ENCODE measurements around the gene NCKAP1. TPM values are rescaled to one million over a fixed set of nuclear protein-coding genes. Genes with fewer than 3 reads are reported as not detected.

Gene NCKAP1
- polyA plus RNA-seq, 2 of the 4 experiments (the other 2 are of a cell fraction), result 98.8 to 201 TPM

GRCh38 chr2:183069174-183069573 is 30.9 kb upstream of the NCKAP1 start:
- ChIA-PET CTCF (interaction anchor here (0.6 to 0.7 kb wide), 2 partner anchors 24 to 201 kb away, joined by 3 to 4 read pairs; no protein-coding TSS in a partner anchor), POLR2A (interaction anchor here (0.7 kb wide), 1 partner anchor 9 kb away, joined by 3 read pairs; the partner anchor contains the start of gene DUSP19)
- Histone ChIP-seq H3K27ac (no peak overlapping the region), H3K4me3 (no peak overlapping the region), H3K4me2 (no peak overlapping the region), H3K9me3 (peaks cover 3% of the 10 kb centered on the region; the same call in 1 of the 3 replicates), H3K4me1 (no peaks in the 10 kb centered on the region)
- no peak for FAIRE-seq
- ATAC-seq, result no peak
- WGBS (ENCODE audit: missing lambda C conversion rate), result 40% methylated on average over 1 of the region's 2 CpGs
- TF ChIP-seq CTCF (IDR thresholded peaks at IDR 0.05) (no peak), POLR2A (IDR thresholded peaks at IDR 0.05; ENCODE audit: low read length) (no peak), CBX8 (IDR thresholded peaks at IDR 0.05) (no peak), HOXB5 (CRISPR knock-in tag; IDR thresholded peaks at IDR 0.05) (no peak), HES2 (IDR thresholded peaks at IDR 0.05) (no peak), SREBF2 (IDR thresholded peaks at IDR 0.05) (no peak), BCL3 (IDR thresholded peaks at IDR 0.05) (no peak), KDM1A (IDR thresholded peaks at IDR 0.05; ENCODE audit: low read depth) (no peak), MAZ (IDR thresholded peaks at IDR 0.05; ENCODE audit: borderline replicate concordance, low read depth, low read length) (no peak), ZC3H11A (IDR thresholded peaks at IDR 0.05) (no peak), BHLHE40 (IDR thresholded peaks at IDR 0.05; ENCODE audit: low read depth, low read length) (no peak), CHD4 (IDR thresholded peaks at IDR 0.05; ENCODE audit: borderline replicate concordance) (no peak), NPAS2 (CRISPR knock-in tag; IDR thresholded peaks at IDR 0.05; ENCODE audit: borderline replicate concordance) (no peak), EHF (CRISPR knock-in tag; IDR thresholded peaks at IDR 0.05) (no peak), ZSCAN20 (CRISPR knock-in tag; IDR thresholded peaks at IDR 0.05) (no peak), NFE2L2 (conservative IDR thresholded peaks at IDR 0.05; ENCODE audit: low read length) (no peak), ESRRA (IDR thresholded peaks at IDR 0.05; ENCODE audit: borderline replicate concordance, low read length) (no peak), MAX (IDR thresholded peaks at IDR 0.05) (no peak), PBX3 (IDR thresholded peaks at IDR 0.05) (no peak), TP53 (CRISPR knock-in tag; IDR thresholded peaks at IDR 0.05) (no peak)
- DNase-seq (ENCODE audit: low read depth in 1 of 2, low spot score in 1 of 2), result no peak

- DNase-seq (ENCODE audit: low read depth in 1 of 2, low spot score in 1 of 2), result no peak
- WGBS (ENCODE audit: missing lambda C conversion rate), result 43% methylated on average over 3 of the region's 3 CpGs
- POLR2A ChIA-PET, result interaction anchor here (0.7 kb wide), 1 partner anchor 10 kb away, joined by 3 read pairs; the partner anchor contains the start of gene DUSP19
- CTCF ChIA-PET, result interaction anchor here (0.7 kb wide), 1 partner anchor 25 kb away, joined by 3 read pairs; no protein-coding TSS in a partner anchor
- H3K4me2 ChIP-seq, result no peak overlapping the region
- H3K27ac ChIP-seq, result no peak overlapping the region
- TF ChIP-seq, protein P1, sequence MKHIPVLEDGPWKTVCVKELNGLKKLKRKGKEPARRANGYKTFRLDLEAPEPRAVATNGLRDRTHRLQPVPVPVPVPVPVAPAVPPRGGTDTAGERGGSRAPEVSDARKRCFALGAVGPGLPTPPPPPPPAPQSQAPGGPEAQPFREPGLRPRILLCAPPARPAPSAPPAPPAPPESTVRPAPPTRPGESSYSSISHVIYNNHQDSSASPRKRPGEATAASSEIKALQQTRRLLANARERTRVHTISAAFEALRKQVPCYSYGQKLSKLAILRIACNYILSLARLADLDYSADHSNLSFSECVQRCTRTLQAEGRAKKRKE (CRISPR knock-in tag; IDR thresholded peaks at IDR 0.05; ENCODE audit: low read depth), result no peak
- no peak for TF ChIP-seq KDM5A (IDR thresholded peaks at IDR 0.05)
- TF ChIP-seq RAD21 (conservative IDR thresholded peaks at IDR 0.05 in 1 of 2, IDR thresholded peaks at IDR 0.05 in 1 of 2), result no peak
- peaks cover 3% of the 10 kb centered on the region; the same call in 1 of the 3 replicates for H3K9me3 ChIP-seq
- no peaks in the 10 kb centered on the region for H3K4me1 ChIP-seq
- no peak overlapping the region for H3K4me3 ChIP-seq
- no peak for FAIRE-seq
- no peak for ATAC-seq
Measured at GRCh38 chr2:183068561-183068960, 30.3 kb upstream of the NCKAP1 start.
